Mesothelial cell of epicardium (in vitro differentiated cells): ENCODE data around the gene LRRC4. TPM values are rescaled to one million over a fixed set of nuclear protein-coding genes. Genes with fewer than 3 reads are reported as not detected.

Experiments used
- DNase-seq, 2 experiments: peaks; one replicate each; pipeline ENCODE4 v3.0.0; 2021; ENCODE audit warnings: low spot score in 2 of 2; ENCODE audit not compliant: unreplicated experiment in 2 of 2
- H3K27ac Mint-ChIP-seq: 2 replicates; pipeline ENCODE4 v1.8.0; 2021; ENCODE audit warnings: mixed read lengths
- H3K27me3 Mint-ChIP-seq: 2 replicates; pipeline ENCODE4 v1.8.0; 2021; ENCODE audit warnings: low read depth, mixed read lengths
- H3K36me3 Mint-ChIP-seq: 2 replicates; pipeline ENCODE4 v1.8.0; 2021; ENCODE audit warnings: mixed read lengths
- H3K4me1 Mint-ChIP-seq: 2 replicates; pipeline ENCODE4 v1.8.0; 2021; ENCODE audit warnings: mixed read lengths
- H3K4me3 Mint-ChIP-seq: 2 replicates; pipeline ENCODE4 v1.8.0; 2021; ENCODE audit warnings: mild to moderate bottlenecking, moderate library complexity, mixed read lengths
- H3K9me3 Mint-ChIP-seq: 2 replicates; pipeline ENCODE4 v1.8.0; 2021; ENCODE audit warnings: mixed read lengths
- CTCF ChIP-seq: fragments of 200-600 bp; sonication (generic); IDR thresholded peaks from one replicate; pipeline ENCODE4 v1.5.0; 2021; ENCODE audit warnings: antibody characterized with exemption; ENCODE audit not compliant: unreplicated experiment
- total RNA-seq: library from RNA; stranded (reverse); gene quantifications from 3 replicates; pipeline ENCODE4 v1.2.1, GENCODE V29; 2021

LRRC4 gene
- total RNA-seq, 1 donor from 2014 or later, result 3.2 TPM

- Mint-ChIP-seq H3K27me3 (no peaks in the 10 kb centered on the region), H3K27ac (peak overlapping the region; percentile 38), H3K36me3 (peaks cover 21% of the 10 kb centered on the region), H3K4me1 (peaks cover 32% of the 10 kb centered on the region), H3K9me3 (no peaks in the 10 kb centered on the region), H3K4me3 (no peak overlapping the region)
- no peak for DNase-seq
- no peak for TF ChIP-seq CTCF
Measured at GRCh38 chr7:127995156-127995880, 35.9 kb downstream of the LRRC4 start.

DNA sequence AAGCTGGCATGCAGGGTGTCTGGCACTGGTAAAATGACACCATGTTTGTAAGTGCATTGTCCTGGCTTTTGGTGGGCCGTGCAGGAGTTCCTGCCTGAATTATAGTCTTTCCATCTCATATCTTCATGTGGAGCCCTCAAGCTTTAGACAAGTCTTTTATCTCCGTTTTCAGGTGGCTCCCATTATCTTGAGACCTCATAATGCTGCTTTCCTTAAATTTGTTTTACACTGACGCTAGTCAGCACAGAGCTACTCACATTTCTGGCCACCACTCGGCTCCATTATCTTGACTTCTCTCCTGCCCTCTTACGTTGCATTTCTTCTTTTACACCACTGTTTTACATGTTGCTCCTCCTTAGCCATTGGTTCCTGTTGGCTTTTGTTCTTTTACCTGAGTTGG is 37.2 kb downstream of the LRRC4 start:
- no peak for DNase-seq
- no peaks in the 10 kb centered on the region for H3K27me3 Mint-ChIP-seq
- TF ChIP-seq CTCF, result no peak
- no peak overlapping the region for H3K27ac Mint-ChIP-seq
- H3K36me3 Mint-ChIP-seq, result peaks cover 21% of the 10 kb centered on the region
- no peaks in the 10 kb centered on the region for H3K9me3 Mint-ChIP-seq
- peaks cover 32% of the 10 kb centered on the region for H3K4me1 Mint-ChIP-seq
- H3K4me3 Mint-ChIP-seq, result no peak overlapping the region

- Mint-ChIP-seq H3K27me3 (no peaks in the 10 kb centered on the region), H3K9me3 (no peaks in the 10 kb centered on the region), H3K36me3 (peaks cover 21% of the 10 kb centered on the region), H3K27ac (no peak overlapping the region), H3K4me3 (no peak overlapping the region), H3K4me1 (peaks cover 31% of the 10 kb centered on the region)
- TF ChIP-seq CTCF, result no peak
- no peak for DNase-seq
Measured at GRCh38 chr7:127993317-127993716, 37.9 kb downstream of the LRRC4 start.

DNA sequence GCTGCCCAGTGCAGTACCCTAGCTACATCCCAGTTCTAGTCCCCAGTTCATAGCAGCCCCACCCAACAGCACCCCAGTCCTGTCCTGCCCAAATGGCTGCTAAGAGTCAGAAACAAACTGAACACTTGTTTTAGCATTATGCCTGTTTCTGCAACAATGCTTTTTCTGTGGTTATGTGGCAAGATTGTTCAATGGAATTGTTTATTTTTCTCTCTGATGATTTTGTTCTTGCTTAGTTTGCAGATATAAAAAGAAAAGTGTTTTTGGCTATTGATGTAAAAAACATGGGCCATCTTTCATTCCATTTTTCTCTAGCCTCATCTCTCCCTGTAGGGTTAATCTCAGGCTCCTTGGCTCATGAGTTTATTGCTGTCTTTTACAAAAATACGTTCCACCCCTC is 42.5 kb downstream of the LRRC4 start:
- H3K4me3 Mint-ChIP-seq, result no peak overlapping the region
- no peaks in the 10 kb centered on the region for H3K27me3 Mint-ChIP-seq
- DNase-seq, result no peak
- TF ChIP-seq CTCF, result no peak
- H3K9me3 Mint-ChIP-seq, result no peaks in the 10 kb centered on the region
- no peak overlapping the region for H3K27ac Mint-ChIP-seq
- peaks cover 21% of the 10 kb centered on the region for H3K36me3 Mint-ChIP-seq
- no peaks in the 10 kb centered on the region for H3K4me1 Mint-ChIP-seq

- DNase-seq, result no peak
- H3K9me3 Mint-ChIP-seq, result no peaks in the 10 kb centered on the region
Measured at GRCh38 chr7:127986581-127987521, 44.4 kb downstream of the LRRC4 start.

More at GRCh38 chr7:127986581-127987521, 44.4 kb downstream of the LRRC4 start:
- peaks cover 9% of the 10 kb centered on the region for H3K36me3 Mint-ChIP-seq
- no peak overlapping the region for H3K27ac Mint-ChIP-seq
- H3K4me1 Mint-ChIP-seq, result no peaks in the 10 kb centered on the region
- H3K27me3 Mint-ChIP-seq, result no peaks in the 10 kb centered on the region
- no peak for TF ChIP-seq CTCF
- no peak overlapping the region for H3K4me3 Mint-ChIP-seq
